Peyer's patch (tissue), 4 donors: ENCODE data around the gene OR2T5.
"Not testable (repeated sequence)": the region's sequence is repeated elsewhere in the genome, so short reads cannot be mapped to it uniquely, and the experiment has no call there.

Experiments used
- CTCF ChIP-seq, 6 experiments: fragments of 450-650 bp in 4 of 6; fragments of 200-600 bp in 2 of 6; sonication (generic) in 1 of 6; IDR thresholded peaks; one replicate each; pipeline ENCODE4 v1.5.1; 2017 to 2019; ENCODE audit warnings: antibody characterized with exemption in 6 of 6, mild to moderate bottlenecking in 3 of 6, moderate library complexity in 1 of 6
- POLR2A ChIP-seq, 2 donors: fragments of 450-650 bp; IDR thresholded peaks; one replicate each; pipeline ENCODE4 v1.5.1; 2017; ENCODE audit warnings: antibody characterized with exemption in 2 of 2, mild to moderate bottlenecking in 2 of 2, moderate library complexity in 2 of 2

- TF ChIP-seq CTCF, POLR2A (IDR thresholded peaks at IDR 0.05): not testable (repeated sequence)
Observed at GRCh38 chr1:248475660-248476059, 12.7 kb upstream of the OR2T5 start.
